Loucy (cell line): ENCODE measurements around the gene GPN1.
A peak's percentile ranks its signal among the peaks of the same experiment; 100 is the strongest.

Experiments used
- H2AFZ ChIP-seq: fragments of 200-600 bp; sonication (generic); 2 replicates; pipeline ENCODE4 v1.6.0; 2016; ENCODE audit warnings: antibody characterized with exemption, mild to moderate bottlenecking, low read length, moderate library complexity
- H3F3A ChIP-seq: fragments of 200-600 bp; 2 replicates; pipeline ENCODE4 v1.6.0; 2016; ENCODE audit warnings: antibody characterized with exemption, low read depth, mild to moderate bottlenecking
- H3K27me3 ChIP-seq: fragments of 200-600 bp; sonication (generic); 2 replicates; pipeline ENCODE4 v1.6.1; 2014; ENCODE audit warnings: low read length, mild to moderate bottlenecking; ENCODE audit not compliant: insufficient read depth, poor library complexity, severe bottlenecking
- H3K36me3 ChIP-seq: fragments of 200-600 bp; sonication (generic); 2 replicates; pipeline ENCODE4 v1.6.1; 2016; ENCODE audit warnings: low read length; ENCODE audit not compliant: insufficient read depth
- H3K4me1 ChIP-seq: fragments of 200-600 bp; sonication (generic); 2 replicates; pipeline ENCODE4 v1.5.1; 2014; ENCODE audit warnings: low read length, mild to moderate bottlenecking; ENCODE audit not compliant: insufficient read depth, poor library complexity, severe bottlenecking
- H3K4me2 ChIP-seq: fragments of 200-600 bp; sonication (generic); 2 replicates; pipeline ENCODE4 v1.6.0; 2014; ENCODE audit warnings: antibody characterized with exemption, low read length, low read depth, mild to moderate bottlenecking; ENCODE audit not compliant: poor library complexity, severe bottlenecking
- H3K4me3 ChIP-seq: fragments of 200-600 bp; sonication (generic); 2 replicates; pipeline ENCODE4 v1.5.1; 2014; ENCODE audit warnings: low read length, mild to moderate bottlenecking, mixed read lengths; ENCODE audit not compliant: poor library complexity, severe bottlenecking
- H3K79me2 ChIP-seq: fragments of 200-600 bp; sonication (generic); 2 replicates; pipeline ENCODE4 v1.6.1; 2014; ENCODE audit warnings: low read length; ENCODE audit not compliant: insufficient read depth
- H3K9ac ChIP-seq: fragments of 200-600 bp; sonication (generic); 2 replicates; pipeline ENCODE4 v1.6.0; 2014; ENCODE audit warnings: mild to moderate bottlenecking, low read depth, low read length, moderate library complexity; ENCODE audit not compliant: poor library complexity, severe bottlenecking
- H3K9me2 ChIP-seq: fragments of 200-600 bp; sonication (generic); replicated peaks from 2 replicates; pipeline ENCODE4 v1.6.1; 2016; ENCODE audit warnings: low read depth, low read length, mixed read lengths
- H3K9me3 ChIP-seq: fragments of 200-600 bp; sonication (generic); 2 replicates; pipeline ENCODE4 v1.6.1; 2014; ENCODE audit warnings: mild to moderate bottlenecking, antibody characterized with exemption, low read length, low read depth; ENCODE audit not compliant: insufficient read depth
- H4K20me1 ChIP-seq: fragments of 200-600 bp; sonication (generic); 2 replicates; pipeline ENCODE4 v1.6.0; 2014; ENCODE audit warnings: antibody characterized with exemption, low read length, mild to moderate bottlenecking; ENCODE audit not compliant: insufficient read depth, poor library complexity, severe bottlenecking
- CTCF ChIP-seq: fragments of 200-600 bp; sonication (generic); conservative IDR thresholded peaks from 2 replicates; pipeline ENCODE4 v1.5.1; 2014; ENCODE audit warnings: mild to moderate bottlenecking, antibody characterized with exemption, low read length
- EZH2phosphoT487 ChIP-seq: fragments of 200-600 bp; IDR thresholded peaks from 2 replicates; pipeline ENCODE4 v1.6.1; 2018; ENCODE audit warnings: antibody characterized with exemption, mild to moderate bottlenecking, moderate library complexity, borderline replicate concordance

GPN1 gene

GRCh38 chr2:27663285-27664153, 34.7 kb downstream of the GPN1 start, which contains the start of the genes SLC4A1AP and SUPT7L:
Gene SLC4A1AP, plus strand, starts transcription at chr2:27663889. Its CDS starts 26 bp downstream, at chr2:27663915.
Gene SUPT7L, minus strand, starts transcription at chr2:27663614. Its CDS starts 1,422 bp downstream, at chr2:27662192.
- Histone ChIP-seq H3K4me3 (peak within 1 kb of the TSS; percentile 85), H4K20me1 (no peaks in the 10 kb centered on the region), H3K27me3 (no peaks in the 10 kb centered on the region), H3K4me2 (peak within 1 kb of the TSS; percentile 83), H2AFZ (peak within 1 kb of the TSS; percentile 93), H3F3A (no peaks in the 10 kb centered on the region), H3K9me2 (no peaks in the 10 kb centered on the region), H3K36me3 (peaks cover 8% of the 10 kb centered on the region; the same call in 1 of the 2 replicates), H3K79me2 (peaks cover 49% of the 10 kb centered on the region), H3K9me3 (no peaks in the 10 kb centered on the region), H3K9ac (peak within 1 kb of the TSS; percentile 74), H3K4me1 (peaks cover 22% of the 10 kb centered on the region)
- TF ChIP-seq CTCF (no peak), EZH2phosphoT487 (no peak)

GRCh38 chr2:27664154-27664574, 35.3 kb downstream of the GPN1 start:
- Histone ChIP-seq H3K79me2 (peaks cover 49% of the 10 kb centered on the region), H2AFZ (peak overlapping the region; percentile 93), H3K4me2 (peak overlapping the region; percentile 83), H3K9me2 (no peaks in the 10 kb centered on the region), H3K27me3 (no peaks in the 10 kb centered on the region), H3K9ac (peak overlapping the region; percentile 74), H3F3A (no peaks in the 10 kb centered on the region), H3K4me3 (peak overlapping the region; percentile 85), H4K20me1 (no peaks in the 10 kb centered on the region), H3K36me3 (peaks cover 14% of the 10 kb centered on the region; the same call in 1 of the 2 replicates), H3K4me1 (peaks cover 22% of the 10 kb centered on the region), H3K9me3 (no peaks in the 10 kb centered on the region)
- TF ChIP-seq EZH2phosphoT487 (no peak), CTCF (no peak)

- no peaks in the 10 kb centered on the region for H3K27me3 ChIP-seq
- no peaks in the 10 kb centered on the region for H4K20me1 ChIP-seq
- peaks cover 22% of the 10 kb centered on the region for H3K4me1 ChIP-seq
- H3K9ac ChIP-seq, result peak overlapping the region; percentile 74
- no peaks in the 10 kb centered on the region for H3K9me3 ChIP-seq
- peaks cover 18% of the 10 kb centered on the region; the same call in 1 of the 2 replicates for H3K36me3 ChIP-seq
- TF ChIP-seq CTCF, result no peak
- no peak for TF ChIP-seq EZH2phosphoT487
- no peak overlapping the region for H2AFZ ChIP-seq
- H3K4me2 ChIP-seq, result peak overlapping the region; percentile 83
- peak overlapping the region; percentile 85 for H3K4me3 ChIP-seq
- H3K9me2 ChIP-seq, result no peaks in the 10 kb centered on the region
- peaks cover 49% of the 10 kb centered on the region for H3K79me2 ChIP-seq
- H3F3A ChIP-seq, result no peaks in the 10 kb centered on the region
Measured at GRCh38 chr2:27664622-27665363, 35.9 kb downstream of the GPN1 start.
